IMR-90 (cell line): ENCODE results near the gene YTHDC2.

Experiments
- BHLHE40 ChIP-seq: fragments of 150-350 bp; IDR thresholded peaks from 2 replicates; pipeline ENCODE4 v1.6.1; 2016; ENCODE audit warnings: mild to moderate bottlenecking, low read depth, low read length
- CEBPB ChIP-seq: IDR thresholded peaks from 2 replicates; pipeline ENCODE4 v1.6.1; 2012; ENCODE audit warnings: low read depth, low read length, improper control_type of control experiment
- CTCF ChIP-seq: conservative IDR thresholded peaks from 2 replicates; pipeline ENCODE4 v1.5.1; 2012; ENCODE audit warnings: mild to moderate bottlenecking, low read depth, low read length, improper control_type of control experiment
- FOS ChIP-seq: fragments of 150-350 bp; IDR thresholded peaks from 2 replicates; pipeline ENCODE4 v1.6.1; 2016; ENCODE audit warnings: low read depth, low read length
- MAZ ChIP-seq: IDR thresholded peaks from 2 replicates; pipeline ENCODE4 v1.6.1; 2012; ENCODE audit warnings: low read depth, mild to moderate bottlenecking, low read length, improper control_type of control experiment, moderate library complexity, borderline replicate concordance
- MXI1 ChIP-seq: IDR thresholded peaks from 2 replicates; pipeline ENCODE4 v1.6.1; 2012; ENCODE audit warnings: low read depth, mild to moderate bottlenecking, low read length, moderate library complexity, borderline replicate concordance
- NFE2L2 ChIP-seq: fragments of 150-350 bp; IDR thresholded peaks from 2 replicates; pipeline ENCODE4 v1.6.1; 2016; ENCODE audit warnings: low read depth, mild to moderate bottlenecking, low read length
- POLR2A ChIP-seq: IDR thresholded peaks from 2 replicates; pipeline ENCODE4 v1.6.1; 2012; ENCODE audit warnings: mild to moderate bottlenecking, low read depth, low read length
- RAD21 ChIP-seq: IDR thresholded peaks from 2 replicates; pipeline ENCODE4 v1.6.1; 2012; ENCODE audit warnings: low read length, improper control_type of control experiment
- RCOR1 ChIP-seq: IDR thresholded peaks from 2 replicates; pipeline ENCODE4 v1.6.1; 2012; ENCODE audit warnings: mild to moderate bottlenecking, low read length, improper control_type of control experiment; ENCODE audit not compliant: insufficient replicate concordance
- RFX5 ChIP-seq: IDR thresholded peaks from 2 replicates; pipeline ENCODE4 v1.8.0; 2012; ENCODE audit warnings: low read depth, mild to moderate bottlenecking, low read length, moderate library complexity
- SMC3 ChIP-seq: fragments of 150-350 bp; IDR thresholded peaks from 2 replicates; pipeline ENCODE4 v1.6.1; 2016; ENCODE audit warnings: low read depth, mild to moderate bottlenecking, antibody characterized with exemption, low read length, moderate library complexity
- USF2 ChIP-seq: fragments of 150-350 bp; IDR thresholded peaks from 2 replicates; pipeline ENCODE4 v1.6.1; 2017; ENCODE audit warnings: mild to moderate bottlenecking, antibody characterized with exemption, low read length, low read depth

- TF ChIP-seq CTCF (no peak), POLR2A (no peak), NFE2L2 (no peak), BHLHE40 (no peak), MAZ (no peak), RCOR1 (no peak), MXI1 (no peak), FOS (no peak), CEBPB (no peak), USF2 (no peak), RFX5 (no peak), SMC3 (no peak), RAD21 (no peak)
Observed at GRCh38 chr5:113520429-113520828, 6.9 kb downstream of the YTHDC2 start.
